Body of pancreas (tissue), 4 donors: ENCODE data around the gene NTRK1.

ENCODE experiments used
- CTCF ChIP-seq, 7 experiments: fragments of 450-650 bp in 4 of 7; fragments of 200-600 bp in 3 of 7; sonication (generic) in 3 of 7; IDR thresholded peaks; one replicate each; pipeline ENCODE4 v1.5.1; 2016 to 2019; ENCODE audit warnings: antibody characterized with exemption in 7 of 7
- POLR2A ChIP-seq, 3 donors: fragments of 450-650 bp; IDR thresholded peaks; one replicate each; pipeline ENCODE4 v1.6.1; 2016; ENCODE audit warnings: antibody characterized with exemption in 3 of 3, mild to moderate bottlenecking in 2 of 3

- TF ChIP-seq CTCF (IDR thresholded peaks at IDR 0.05) (no peak), POLR2A (IDR thresholded peaks at IDR 0.05) (no peak)
Measured at GRCh38 chr1:156854634-156855033, 6.0 kb upstream of the NTRK1 start.
